ENCODE results near the gene SSTR3. TPM values are rescaled to one million over a fixed set of nuclear protein-coding genes. Genes with fewer than 3 reads are reported as not detected.
A peak's percentile ranks its signal among the peaks of the same experiment; 100 is the strongest.

Gene SSTR3
- total and polyA plus RNA-seq, 2 of the 13 experiments (the other 11 are each of a cell fraction or from before 2014, with no cell fraction given): 0.08 to 0.64 TPM

GRCh38 chr22:37157516-37158285, 54.6 kb downstream of the SSTR3 start:
- H3K27ac ChIP-seq (ENCODE audit: extremely low read length, insufficient read depth, low read length): no peak overlapping the region
- in situ Hi-C loops (cut with HindIII; ENCODE audit: extremely low pct_ligation_motif_present, low pct_unique_long_range_greater_than_20kb): no loop called here
- no peak overlapping the region for H3K9ac ChIP-seq (ENCODE audit: insufficient read depth, low read depth, low read length)
- no peak overlapping the region for H3K4me2 ChIP-seq (ENCODE audit: low read depth, low read length)
- intact Hi-C loops (cut with micrococcal nuclease; ENCODE audit: unreplicated experiment): no loop called here
- WGBS (ENCODE audit: low lambda C conversion rate): 44% methylated on average over 13 of the region's 13 CpGs
- no peak overlapping the region for H2AFZ ChIP-seq (ENCODE audit: low read length)
- DNase-seq (ENCODE audit: low spot score) (no peak), ATAC-seq (no peak), FAIRE-seq (no peak)
- no peaks in the 10 kb centered on the region for H4K20me1 ChIP-seq (ENCODE audit: insufficient read depth, low read length)
- no peak overlapping the region for H3K4me3 ChIP-seq (replicated peaks in 1 of 3; ENCODE audit: insufficient read depth in 1 of 3, low read depth in 2 of 3, low read length in 3 of 3)
- peaks cover 0 to 12% of the 10 kb centered on the region in 2 experiments; a peak in 2 of 5 replicates for H3K27me3 ChIP-seq (ENCODE audit: control insufficient read depth in 1 of 2, insufficient read depth in 2 of 2, low read length in 2 of 2)
- TF ChIP-seq ISL2 (CRISPR knock-in tag; IDR thresholded peaks at IDR 0.05): no peak
- 0 out of 2 replicates have a peak, but pooled peaks have one; percentile 52 for TF ChIP-seq BHLHE40 (IDR thresholded peaks at IDR 0.05; ENCODE audit: low read length)
- peak; percentile 36; the same call in 1 of the 2 replicates for TF ChIP-seq MNT (IDR thresholded peaks at IDR 0.05)
- H3K79me2 ChIP-seq (ENCODE audit: insufficient read depth, low read length): no peaks in the 10 kb centered on the region
- ChIA-PET CTCF (ENCODE audit: low intra/inter-chr PET ratio, low total read pairs) (no interaction called here), POLR2A (interaction anchor here (1.3 kb wide), 1 partner anchor 42 kb away, joined by 3 read pairs; no protein-coding TSS in a partner anchor)
- no peaks in the 10 kb centered on the region for H3K36me3 ChIP-seq (replicated peaks in 1 of 2; ENCODE audit: control insufficient read depth in 1 of 2, insufficient read depth in 2 of 2, low read length in 2 of 2)
- BruUV-seq (replicated peaks): no TSS peak
- no peaks in the 10 kb centered on the region for H3K9me3 ChIP-seq (ENCODE audit: low read length)
- peaks cover 7% of the 10 kb centered on the region; the same call in 1 of the 2 replicates for H3K4me1 ChIP-seq (ENCODE audit: insufficient read depth, low read length)

GRCh38 chr22:37156686-37157435, 55.4 kb downstream of the SSTR3 start:
- H2AFZ ChIP-seq (ENCODE audit: low read length): no peak overlapping the region
- no peaks in the 10 kb centered on the region for H3K36me3 ChIP-seq (replicated peaks in 1 of 2; ENCODE audit: control insufficient read depth in 1 of 2, insufficient read depth in 2 of 2, low read length in 2 of 2)
- CTCF ChIA-PET (ENCODE audit: low intra/inter-chr PET ratio, low total read pairs): no interaction called here
- intact Hi-C loops (cut with micrococcal nuclease; ENCODE audit: unreplicated experiment): no loop called here
- H3K4me1 ChIP-seq (ENCODE audit: insufficient read depth, low read length): no peaks in the 10 kb centered on the region
- in situ Hi-C loops (cut with HindIII; ENCODE audit: extremely low pct_ligation_motif_present, low pct_unique_long_range_greater_than_20kb): no loop called here
- no peaks in the 10 kb centered on the region for H4K20me1 ChIP-seq (ENCODE audit: insufficient read depth, low read length)
- POLR2A ChIA-PET: interaction anchor here (0.7 kb wide), 1 partner anchor 11 kb away, joined by 3 read pairs; no protein-coding TSS in a partner anchor
- H3K27me3 ChIP-seq (ENCODE audit: control insufficient read depth in 1 of 2, insufficient read depth in 2 of 2, low read length in 2 of 2): peaks cover 0 to 12% of the 10 kb centered on the region in 2 experiments; a peak in 2 of 5 replicates
- H3K9me3 ChIP-seq (ENCODE audit: low read length): no peaks in the 10 kb centered on the region
- no peaks in the 10 kb centered on the region for H3K79me2 ChIP-seq (ENCODE audit: insufficient read depth, low read length)
- H3K4me3 ChIP-seq (replicated peaks in 1 of 3; ENCODE audit: insufficient read depth in 1 of 3, low read depth in 2 of 3, low read length in 3 of 3): no peak overlapping the region
- BruUV-seq (replicated peaks): no TSS peak
- ATAC-seq (no peak), FAIRE-seq (no peak), DNase-seq (ENCODE audit: low spot score) (no peak)
- 29% methylated on average over 7 of the region's 13 CpGs for WGBS (ENCODE audit: low lambda C conversion rate)
- no peak overlapping the region for H3K4me2 ChIP-seq (ENCODE audit: low read depth, low read length)
- H3K27ac ChIP-seq (ENCODE audit: extremely low read length, insufficient read depth, low read length): no peak overlapping the region
- no peak overlapping the region for H3K9ac ChIP-seq (ENCODE audit: insufficient read depth, low read depth, low read length)
- no peak for TF ChIP-seq BATF2 (CRISPR knock-in tag; IDR thresholded peaks at IDR 0.05)
- no peak for TF ChIP-seq ZFP41 (CRISPR knock-in tag; IDR thresholded peaks at IDR 0.05; ENCODE audit: borderline replicate concordance)
- TF ChIP-seq ZSCAN21 (CRISPR knock-in tag; IDR thresholded peaks at IDR 0.05; ENCODE audit: borderline replicate concordance): no peak
- TF ChIP-seq EZH2 (conservative IDR thresholded peaks at IDR 0.05; ENCODE audit: low read depth, low read length): no peak
- no peak for TF ChIP-seq ZNF687 (CRISPR knock-in tag; IDR thresholded peaks at IDR 0.05)
- TF ChIP-seq GATAD2A (CRISPR knock-in tag; IDR thresholded peaks at IDR 0.05): no peak
- TF ChIP-seq NBN (conservative IDR thresholded peaks at IDR 0.05): no peak
